GM19372 (cell line): ENCODE data around the gene IQGAP2.

Experiments used
- ATAC-seq: cut with Tn5 transposase; IDR thresholded peaks from one replicate; pipeline ENCODE4 v1.9.1; 2021; ENCODE audit warnings: mild to moderate bottlenecking, low read depth, moderate library complexity; ENCODE audit not compliant: unreplicated experiment

The IQGAP2 gene

DNA sequence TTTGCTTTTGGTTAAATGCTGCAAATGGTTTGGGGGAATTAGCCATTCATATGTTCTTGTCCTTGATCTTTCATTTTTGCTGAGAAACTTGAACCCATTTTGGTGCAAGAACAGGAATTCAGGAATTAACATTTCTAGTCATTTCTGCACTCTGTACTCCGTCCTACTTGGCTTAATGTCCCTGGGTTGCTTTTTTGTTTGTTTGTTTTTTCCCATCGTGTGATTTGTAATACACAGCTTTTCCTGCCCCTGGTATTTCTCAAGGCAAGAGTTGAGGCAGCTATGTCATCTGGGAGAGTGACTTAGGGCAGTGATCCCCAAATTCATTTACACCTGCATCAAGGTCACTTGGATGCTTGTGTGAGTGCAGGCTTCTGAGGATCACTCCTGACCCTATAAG is 71.3 kb downstream of the IQGAP2 start:
- no peak for ATAC-seq

DNA sequence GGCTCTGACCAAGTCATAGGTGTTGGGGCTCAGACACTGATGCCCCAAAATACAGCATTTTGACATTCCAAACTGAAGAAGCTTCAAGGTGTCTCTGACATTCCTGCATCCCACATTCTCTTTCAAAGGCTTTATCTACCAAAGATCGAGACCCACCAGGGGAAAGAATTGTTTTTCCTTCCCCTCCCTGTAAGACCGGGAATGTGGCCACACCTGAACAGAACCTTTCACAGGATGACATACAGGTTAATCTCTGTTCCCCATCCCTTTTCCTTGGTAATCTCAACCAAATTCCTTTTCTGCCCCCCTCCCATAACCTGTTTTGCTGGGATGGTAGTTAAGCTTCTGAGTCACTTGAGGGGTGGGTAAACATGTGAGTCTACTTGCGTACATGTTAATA is 72.3 kb downstream of the IQGAP2 start:
- no peak for ATAC-seq

- no peak for ATAC-seq
Observed at GRCh38 chr5:76475936-76476335, 72.9 kb downstream of the IQGAP2 start.

GRCh38 chr5:76476474-76477038 is 73.5 kb downstream of the IQGAP2 start:
- ATAC-seq: no peak

DNA sequence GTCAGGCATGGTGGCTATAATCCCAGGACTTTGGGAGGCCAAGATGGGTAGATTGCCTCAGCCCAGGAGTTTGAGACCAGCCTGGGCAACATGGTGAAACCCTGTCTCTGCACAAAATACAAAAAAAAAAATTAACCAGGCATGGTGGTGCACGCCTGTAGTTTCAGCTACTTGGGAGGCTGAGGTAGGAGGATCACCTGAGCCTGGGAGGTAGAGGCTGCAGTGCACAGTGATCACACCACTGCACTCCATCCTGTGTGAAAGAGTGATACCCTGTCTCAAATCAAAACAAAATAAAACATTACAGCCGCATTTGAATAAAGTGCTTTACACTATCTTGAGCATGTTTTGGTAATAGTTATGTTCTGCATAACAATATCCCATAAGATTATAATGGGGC is 74.0 kb downstream of the IQGAP2 start:
- no peak for ATAC-seq

GRCh38 chr5:76477571-76477970 is 74.5 kb downstream of the IQGAP2 start:
- no peak for ATAC-seq

- no peak for ATAC-seq
Observed at GRCh38 chr5:76479281-76479680, 76.2 kb downstream of the IQGAP2 start.

- ATAC-seq: no peak
Observed at GRCh38 chr5:76479973-76480667, 77.0 kb downstream of the IQGAP2 start.

DNA sequence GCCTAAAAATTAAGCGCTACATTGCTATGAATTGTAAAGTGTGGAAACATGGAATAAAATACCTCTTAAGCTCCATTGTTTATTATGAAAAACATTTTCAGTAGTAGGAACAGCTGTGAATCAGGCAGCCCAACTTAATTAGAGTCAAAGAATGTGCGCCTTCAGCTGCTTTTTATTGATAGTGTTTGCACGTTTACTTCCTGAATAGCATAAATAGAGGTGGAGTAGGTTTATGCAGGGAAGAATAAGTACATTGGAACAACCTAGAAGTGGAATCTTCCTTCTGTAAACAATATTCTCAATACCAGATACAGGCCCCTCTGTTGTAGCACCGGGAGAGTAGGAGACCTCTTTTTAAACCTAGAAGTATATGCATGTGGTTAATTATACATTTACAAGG is 79.9 kb downstream of the IQGAP2 start:
- no peak for ATAC-seq

GRCh38 chr5:76483433-76483832 is 80.3 kb downstream of the IQGAP2 start:
- no peak for ATAC-seq

DNA sequence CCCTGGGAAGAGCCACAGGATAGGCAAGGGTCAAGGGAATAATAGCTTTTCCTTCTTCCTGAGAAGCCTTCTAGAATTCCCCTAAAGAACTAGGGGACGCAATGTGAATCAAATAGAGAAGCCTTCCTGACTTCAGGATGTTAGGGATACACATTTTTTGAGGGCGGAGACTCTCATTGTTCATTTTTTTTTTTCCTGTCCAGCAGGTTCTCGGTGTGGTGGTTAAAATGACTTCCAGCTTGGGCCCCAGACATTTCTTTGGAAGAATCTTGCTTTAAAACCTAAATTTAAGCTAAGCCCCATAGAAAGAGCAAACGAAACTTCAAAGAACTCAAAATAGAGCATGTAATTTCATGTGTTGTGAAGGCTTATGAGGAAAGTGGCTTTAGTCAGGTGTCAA is 80.8 kb downstream of the IQGAP2 start:
- no peak for ATAC-seq

- ATAC-seq: no peak
Observed at GRCh38 chr5:76485511-76485910, 82.4 kb downstream of the IQGAP2 start.

DNA sequence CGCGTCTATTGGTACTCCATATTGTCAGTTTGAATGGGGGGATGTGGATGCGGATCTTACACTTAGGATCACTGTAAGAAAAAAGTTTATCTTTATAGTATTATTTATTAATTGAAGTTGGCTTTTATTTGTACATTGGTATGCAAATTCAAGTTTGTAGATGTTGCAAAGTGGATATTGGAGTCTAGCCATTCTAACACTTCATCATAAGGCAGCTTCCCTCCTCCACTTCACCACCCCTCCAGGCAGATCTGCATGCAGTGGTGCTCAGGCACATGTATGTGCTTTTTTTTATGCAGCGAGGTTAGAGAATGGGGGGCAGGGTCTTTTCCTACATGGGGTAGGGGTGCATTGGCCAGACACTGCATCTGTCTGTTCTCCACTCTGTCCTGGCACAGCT is 84.3 kb downstream of the IQGAP2 start:
- no peak for ATAC-seq

DNA sequence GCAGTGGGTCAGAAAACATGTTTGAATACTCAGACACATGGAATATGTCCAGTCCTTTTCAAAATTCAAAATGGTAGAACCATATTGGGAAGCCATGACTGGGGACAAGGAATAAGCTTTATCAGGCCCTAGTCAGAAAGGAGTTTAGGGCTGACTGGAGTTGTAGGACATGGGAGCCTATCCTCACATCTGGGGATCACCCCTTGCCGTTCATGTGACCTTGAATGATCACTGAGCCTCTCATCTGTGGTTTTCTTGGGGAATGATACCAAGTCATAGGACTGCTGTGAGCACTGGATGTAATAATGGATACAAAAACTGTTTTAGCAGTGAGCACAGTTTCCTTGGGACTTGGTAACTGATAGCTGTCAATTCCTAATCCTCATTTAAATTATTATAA is 84.7 kb downstream of the IQGAP2 start:
- no peak for ATAC-seq

DNA sequence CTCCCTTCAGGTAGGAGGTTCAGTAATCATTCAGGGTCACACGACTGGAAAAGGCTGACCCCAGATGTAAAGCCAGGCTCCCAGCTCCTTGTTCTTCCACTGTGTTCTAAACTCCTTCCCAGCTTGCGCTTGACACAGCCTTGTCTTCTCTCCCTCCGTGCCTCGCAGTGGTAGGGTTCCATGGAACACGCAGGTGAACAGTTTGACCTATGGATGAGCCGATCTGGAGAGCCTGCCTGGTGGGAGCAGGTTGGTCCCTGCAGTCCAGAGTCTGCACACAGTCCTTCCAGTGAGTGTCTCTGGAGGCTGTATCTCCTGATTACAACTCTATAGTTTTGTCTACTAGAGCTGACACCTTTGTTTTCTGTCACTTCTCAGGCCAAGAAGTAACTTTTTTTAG is 85.9 kb downstream of the IQGAP2 start:
- no peak for ATAC-seq

GRCh38 chr5:76489877-76490688 is 87.0 kb downstream of the IQGAP2 start:
- no peak for ATAC-seq

DNA sequence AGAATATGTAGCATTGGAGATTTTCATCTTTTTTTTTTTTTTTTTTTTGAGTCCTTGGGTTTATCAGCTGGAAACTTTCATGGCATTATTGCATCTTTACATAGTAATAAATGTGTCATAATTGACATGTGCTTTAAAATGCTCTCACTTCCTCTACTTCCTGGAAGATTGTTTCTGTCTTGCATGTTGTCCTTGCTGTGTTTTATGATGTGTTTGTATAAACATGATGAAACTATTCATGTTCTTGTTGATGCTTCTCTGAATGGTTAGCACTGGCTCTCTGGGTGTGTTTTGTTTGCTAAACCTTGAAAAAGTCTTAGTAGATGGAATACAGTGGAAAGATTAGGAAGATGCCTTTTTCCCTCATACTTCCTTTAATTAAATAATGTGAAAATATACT is 87.9 kb downstream of the IQGAP2 start:
- no peak for ATAC-seq

- ATAC-seq: no peak
Observed at GRCh38 chr5:76492819-76493189, 89.7 kb downstream of the IQGAP2 start.

GRCh38 chr5:76493190-76493837 is 90.2 kb downstream of the IQGAP2 start:
- ATAC-seq: no peak

DNA sequence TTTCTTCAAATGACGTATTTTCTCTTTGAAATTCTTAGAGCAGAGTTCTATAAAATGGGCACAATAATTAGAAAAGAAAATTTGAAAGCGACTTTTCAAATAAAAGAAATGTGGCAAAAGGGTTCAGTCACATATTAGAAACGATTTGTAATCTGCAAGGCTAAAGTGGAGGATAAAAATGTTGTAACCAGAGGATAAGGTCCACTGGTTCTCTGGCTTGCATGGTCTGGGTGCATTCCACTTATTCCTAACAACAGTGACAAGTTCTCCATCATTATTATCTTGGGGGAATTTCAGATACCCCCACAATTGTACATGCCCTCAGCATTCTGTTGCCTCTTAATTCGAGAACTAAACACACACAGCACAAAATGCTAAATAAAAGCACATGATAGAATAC is 91.1 kb downstream of the IQGAP2 start:
- no peak for ATAC-seq

GRCh38 chr5:76495870-76496269 is 92.8 kb downstream of the IQGAP2 start:
- ATAC-seq: no peak
